Right kidney (tissue), 1 donor: Measurements from ENCODE around the gene ALKAL2.

ENCODE experiments used
- DNase-seq: peaks from one replicate; pipeline ENCODE4 v3.0.0-alpha.2; 2016

The ALKAL2 gene

DNA sequence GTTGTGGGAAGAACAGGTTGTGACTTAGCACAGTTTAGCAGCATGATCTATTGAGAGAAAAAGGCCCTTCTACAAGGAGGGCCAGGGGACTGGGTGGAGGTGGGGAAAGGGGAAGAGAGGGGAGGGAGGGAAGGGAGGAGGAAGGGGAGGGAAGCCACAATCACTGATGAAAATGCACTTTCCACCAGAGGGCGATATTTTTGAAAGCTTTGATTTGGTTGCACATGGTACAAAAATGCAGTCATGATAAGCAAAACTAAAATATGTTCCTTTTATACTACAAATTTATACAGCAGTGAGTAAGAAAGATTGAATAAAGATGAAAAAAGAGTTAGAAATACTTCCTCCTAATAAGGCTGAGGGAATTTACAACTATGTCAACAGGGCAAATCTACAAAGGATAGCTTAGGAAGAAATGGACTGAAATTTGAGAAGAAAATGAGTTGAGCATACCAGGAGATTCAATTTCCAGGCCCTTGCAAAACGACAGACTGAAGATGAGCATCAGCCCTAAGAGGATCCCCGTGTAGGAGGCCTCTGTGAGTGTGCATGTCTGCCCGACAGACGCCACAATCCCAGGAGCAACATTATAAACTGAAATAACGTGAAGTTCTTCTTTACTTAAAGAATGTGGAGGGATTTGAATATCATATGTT lies 41.3 kb downstream of the ALKAL2 start:
- peak; percentile 19 for DNase-seq

DNA sequence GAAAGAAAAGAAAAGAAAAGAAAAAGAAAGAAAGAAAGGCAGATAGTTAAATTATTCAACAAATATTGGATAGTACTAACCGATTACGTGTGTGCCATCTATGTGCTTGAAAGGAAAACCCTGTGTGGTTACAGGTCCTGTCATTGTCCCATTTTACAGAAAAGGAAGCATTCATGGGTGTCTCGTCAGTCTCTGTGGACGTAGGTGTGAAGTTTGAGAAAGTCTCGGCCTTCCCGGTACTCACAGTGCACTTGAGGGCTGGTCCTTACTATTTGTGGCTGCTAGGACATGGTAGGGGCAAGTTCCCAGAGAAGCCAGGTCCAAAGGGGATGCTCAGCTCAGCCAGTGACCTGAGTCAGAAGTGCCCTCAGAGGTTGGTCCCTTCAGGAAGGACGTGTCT lies 43.3 kb downstream of the ALKAL2 start:
- no peak for DNase-seq

DNA sequence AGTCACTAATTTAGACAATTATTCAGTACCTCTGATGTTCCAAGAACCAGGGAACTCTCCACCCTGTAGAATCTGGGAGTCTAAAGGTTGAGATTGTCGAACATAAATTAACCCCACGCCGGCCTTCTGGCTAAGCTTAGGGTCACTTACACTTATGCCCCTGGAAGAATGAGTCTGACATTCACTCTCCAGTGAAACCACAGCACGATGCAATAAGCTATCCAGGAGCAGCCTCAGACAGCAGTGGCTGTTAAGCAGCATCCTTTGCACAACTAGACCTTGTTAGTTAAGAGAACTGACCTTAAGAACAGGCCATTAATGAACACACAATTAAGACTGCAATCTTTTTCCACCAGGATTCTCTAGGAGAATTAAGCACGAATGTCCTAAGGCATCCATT lies 49.0 kb downstream of the ALKAL2 start:
- DNase-seq, result no peak

DNA sequence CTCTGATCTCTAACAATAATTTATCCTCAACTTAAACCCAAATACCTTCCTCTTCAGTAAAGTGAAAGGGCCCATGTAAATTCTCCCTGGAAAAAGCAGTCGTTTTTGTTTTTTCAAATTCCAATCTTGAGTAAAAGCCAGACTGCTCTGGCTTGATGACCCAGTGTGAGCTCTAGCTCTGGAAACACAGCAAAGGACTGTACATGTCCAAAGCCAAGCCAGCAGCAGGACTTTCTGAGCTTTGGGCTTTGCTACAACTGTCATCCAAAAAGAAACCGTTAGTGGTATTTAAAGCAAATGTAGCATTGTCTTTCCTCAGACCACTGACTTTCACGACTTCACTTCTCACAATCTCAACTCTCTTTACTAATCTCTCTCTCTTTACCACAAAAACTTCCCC lies 49.5 kb downstream of the ALKAL2 start:
- no peak for DNase-seq

DNA sequence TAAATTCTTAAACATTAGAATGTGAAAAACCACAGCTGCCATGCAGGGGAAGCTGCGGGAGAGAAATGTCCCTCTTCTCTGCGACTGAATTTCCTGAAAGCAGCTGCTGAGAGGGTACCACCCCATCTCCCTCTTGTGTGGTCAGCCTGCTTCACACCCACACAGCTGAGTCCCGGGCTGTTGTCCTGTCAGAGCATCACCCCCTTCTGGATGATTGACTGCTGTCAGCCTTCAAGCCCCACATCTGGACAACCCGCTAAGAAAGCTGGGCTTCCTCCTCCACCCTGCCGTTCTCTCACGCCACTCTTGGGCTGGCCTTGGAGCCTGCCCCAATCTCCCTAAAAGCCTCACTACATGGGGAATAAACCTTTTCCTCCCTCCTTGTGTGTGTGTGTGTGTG lies 50.0 kb downstream of the ALKAL2 start:
- peak; percentile 23 for DNase-seq

DNA sequence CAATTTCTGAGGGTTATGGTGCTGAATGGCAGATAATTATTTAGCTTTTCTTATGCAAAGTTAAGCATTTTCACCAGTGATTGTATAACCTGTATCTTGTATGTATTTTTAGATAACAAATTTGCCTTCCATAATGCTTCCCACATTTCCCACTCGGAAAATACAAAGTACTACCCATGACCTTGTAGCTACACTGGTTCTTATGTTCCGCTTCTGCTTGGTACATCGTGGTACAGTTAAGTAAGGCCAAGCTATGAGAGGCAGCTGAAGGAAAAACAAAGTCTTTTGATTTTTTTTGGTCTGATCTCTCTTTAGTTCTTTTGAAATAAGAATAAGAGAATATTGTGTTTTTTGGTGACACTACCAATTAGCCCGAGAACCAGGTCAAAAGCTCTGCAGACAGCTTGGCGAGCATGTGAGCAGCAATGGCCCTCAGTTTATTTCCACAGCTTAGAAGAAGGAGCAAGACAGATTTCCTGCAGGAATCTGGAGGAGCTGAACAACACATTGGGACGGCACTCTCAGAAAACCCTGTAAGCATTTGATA lies 50.8 kb downstream of the ALKAL2 start:
- DNase-seq, result no peak

DNA sequence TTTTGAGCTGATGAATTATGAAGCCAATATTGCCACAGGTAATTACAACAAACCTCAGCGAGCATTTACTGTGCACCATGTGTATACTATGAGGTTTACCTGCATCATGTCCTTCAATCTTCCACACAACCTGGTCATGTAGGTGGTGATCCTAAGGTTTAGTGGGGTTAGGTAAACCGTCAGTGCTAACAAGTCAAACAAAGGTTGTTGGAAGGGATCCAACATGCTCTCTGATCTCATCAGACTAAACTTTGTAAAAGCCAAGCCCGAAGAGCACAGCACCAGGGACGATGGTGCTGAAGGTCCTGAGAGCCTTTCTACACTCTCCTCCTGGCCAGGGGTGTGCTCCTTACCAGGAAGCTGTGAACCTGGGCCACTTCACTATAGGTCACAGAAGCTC lies 53.5 kb downstream of the ALKAL2 start:
- no peak for DNase-seq

DNA sequence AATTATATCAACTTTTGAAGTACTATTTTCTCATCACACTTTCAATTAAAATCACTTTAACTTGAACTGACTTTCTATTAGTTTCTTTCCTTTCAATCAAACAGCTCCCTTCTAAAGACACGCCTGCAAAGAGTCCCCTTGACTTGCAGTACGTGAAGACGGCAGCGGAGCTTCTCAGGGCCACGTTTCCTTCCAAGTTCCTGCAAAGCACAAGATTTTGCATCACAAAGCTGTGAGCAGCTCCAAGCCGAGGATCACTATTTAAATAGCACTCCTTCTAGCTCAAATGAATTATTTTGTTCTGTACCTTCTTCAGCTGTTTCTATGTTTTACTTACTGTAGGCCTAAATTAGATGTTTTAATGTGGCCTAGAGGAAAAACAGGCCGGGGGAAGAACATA lies 54.9 kb downstream of the ALKAL2 start:
- DNase-seq, result no peak

DNA sequence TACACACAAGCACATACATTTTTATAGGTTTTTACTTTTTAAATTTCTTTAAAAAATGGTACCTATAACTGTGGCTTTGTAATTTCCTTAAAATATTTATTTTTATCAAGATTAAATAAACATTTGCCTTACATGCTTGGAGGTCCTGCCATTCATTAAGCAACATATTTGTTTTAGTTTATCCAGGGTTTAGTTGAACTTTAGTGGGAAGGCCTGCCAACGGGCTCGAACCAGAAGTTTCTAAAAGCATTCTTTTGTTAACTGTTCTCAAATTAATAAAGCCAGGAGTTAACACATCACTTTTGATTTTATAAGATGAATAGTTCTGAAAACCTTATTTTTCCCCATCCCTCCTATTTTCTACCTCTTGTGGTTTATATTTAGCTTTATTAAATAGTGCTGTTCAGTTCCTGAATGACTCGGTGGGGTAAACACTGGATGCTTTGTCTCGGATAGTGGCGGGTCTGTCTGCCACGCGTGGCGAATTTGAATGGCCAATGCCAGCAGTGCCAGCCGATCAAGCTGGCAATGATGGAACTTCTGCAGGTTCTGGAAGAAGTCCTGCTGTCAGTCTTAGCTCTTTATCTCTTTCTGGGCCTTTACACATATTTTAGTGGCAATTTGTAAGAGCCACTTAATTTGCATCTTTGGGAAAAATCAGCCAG lies 56.2 kb downstream of the ALKAL2 start:
- no peak for DNase-seq
